Neural progenitor cell (in vitro differentiated cells): ENCODE measurements around the gene LIMS2.

Experiments
- CTCF ChIP-seq: fragments of 200-600 bp; sonication (generic); IDR thresholded peaks from 2 replicates; pipeline ENCODE4 v1.5.1; 2017; ENCODE audit warnings: antibody characterized with exemption, mild to moderate bottlenecking
- EZH2 ChIP-seq: fragments of 200-600 bp; sonication (generic); IDR thresholded peaks from 2 replicates; pipeline ENCODE4 v1.6.1; 2017; ENCODE audit warnings: antibody characterized with exemption, mild to moderate bottlenecking, moderate library complexity
- EZH2phosphoT487 ChIP-seq: fragments of 200-600 bp; sonication (generic); IDR thresholded peaks from 2 replicates; pipeline ENCODE4 v1.6.1; 2017; ENCODE audit warnings: antibody characterized with exemption

- TF ChIP-seq EZH2, result no peak
- TF ChIP-seq CTCF, result no peak
- no peak for TF ChIP-seq EZH2phosphoT487
Measured at GRCh38 chr2:127718271-127718670, 42.9 kb upstream of the LIMS2 start.
